ENCODE results near the gene RIN2.

- TF ChIP-seq CTCF (IDR thresholded peaks at IDR 0.05) (no peak), POLR2A (IDR thresholded peaks at IDR 0.05) (no peak)
Measured at GRCh38 chr20:19786311-19786710, 28.3 kb downstream of the RIN2 start.

All from Peyer's patch (tissue), 4 donors.